ENCODE measurements around the gene FBXO36. TPM values are rescaled to one million over a fixed set of nuclear protein-coding genes. Genes with fewer than 3 reads are reported as not detected.
A peak's percentile ranks its signal among the peaks of the same experiment; 100 is the strongest.

Gene FBXO36
- total and polyA plus RNA-seq, 10 of the 15 experiments (the other 5 are each of a cell fraction or from before 2014, with no cell fraction given) = 0.79 to 2.7 (median 1.3) TPM

DNA sequence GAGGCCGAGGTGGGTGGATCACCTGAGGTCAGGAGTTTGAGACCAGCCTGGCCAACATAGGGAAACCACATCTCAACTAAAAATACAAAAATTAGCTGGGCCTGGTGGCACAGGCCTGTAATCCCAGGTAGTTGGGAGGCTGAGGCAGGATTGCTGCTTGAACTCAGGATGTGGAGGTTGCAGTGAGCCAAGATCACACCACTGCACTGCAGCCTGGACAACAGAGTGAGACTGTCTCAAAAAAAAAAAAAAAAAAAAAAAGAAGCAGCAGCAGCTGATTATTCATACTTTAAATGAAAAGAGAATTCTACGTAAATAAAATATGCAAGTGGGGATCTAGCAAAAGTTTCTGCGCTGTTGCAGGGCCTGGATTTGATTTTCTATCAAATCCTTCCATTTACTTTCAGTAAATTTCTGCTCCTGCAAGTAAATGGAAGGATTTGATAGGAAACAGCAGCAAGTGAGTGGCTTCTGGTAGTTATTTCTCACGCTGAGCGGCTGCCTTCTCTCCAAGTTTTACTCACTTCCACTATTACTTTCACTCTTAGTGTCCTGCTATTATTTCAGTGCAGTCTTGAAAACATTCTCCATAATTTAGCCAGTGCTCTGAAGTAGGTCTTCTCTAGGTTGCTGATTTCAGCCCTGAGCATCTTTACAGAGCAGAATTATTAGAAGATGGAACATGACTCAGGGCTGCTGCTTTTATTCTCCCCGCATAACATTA lies 78.0 kb downstream of the FBXO36 start (continued):
- no peak for TF ChIP-seq MYB (IDR thresholded peaks at IDR 0.05; ENCODE audit: borderline replicate concordance, low read depth, low read length)
- TF ChIP-seq, protein P1, sequence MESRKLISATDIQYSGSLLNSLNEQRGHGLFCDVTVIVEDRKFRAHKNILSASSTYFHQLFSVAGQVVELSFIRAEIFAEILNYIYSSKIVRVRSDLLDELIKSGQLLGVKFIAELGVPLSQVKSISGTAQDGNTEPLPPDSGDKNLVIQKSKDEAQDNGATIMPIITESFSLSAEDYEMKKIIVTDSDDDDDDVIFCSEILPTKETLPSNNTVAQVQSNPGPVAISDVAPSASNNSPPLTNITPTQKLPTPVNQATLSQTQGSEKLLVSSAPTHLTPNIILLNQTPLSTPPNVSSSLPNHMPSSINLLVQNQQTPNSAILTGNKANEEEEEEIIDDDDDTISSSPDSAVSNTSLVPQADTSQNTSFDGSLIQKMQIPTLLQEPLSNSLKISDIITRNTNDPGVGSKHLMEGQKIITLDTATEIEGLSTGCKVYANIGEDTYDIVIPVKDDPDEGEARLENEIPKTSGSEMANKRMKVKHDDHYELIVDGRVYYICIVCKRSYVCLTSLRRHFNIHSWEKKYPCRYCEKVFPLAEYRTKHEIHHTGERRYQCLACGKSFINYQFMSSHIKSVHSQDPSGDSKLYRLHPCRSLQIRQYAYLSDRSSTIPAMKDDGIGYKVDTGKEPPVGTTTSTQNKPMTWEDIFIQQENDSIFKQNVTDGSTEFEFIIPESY (IDR thresholded peaks at IDR 0.05) = no peak
- no peak for TF ChIP-seq STAT1 (conservative IDR thresholded peaks at IDR 0.05)
- TF ChIP-seq SMAD5 (IDR thresholded peaks at IDR 0.05; ENCODE audit: low read depth) = no peak
- no peak for TF ChIP-seq TCF7 (IDR thresholded peaks at IDR 0.05; ENCODE audit: borderline replicate concordance)
- TF ChIP-seq HDAC2 (IDR thresholded peaks at IDR 0.05) = no peak
- TF ChIP-seq BRCA1 (IDR thresholded peaks at IDR 0.05; ENCODE audit: low read depth, low read length) = no peak
- TF ChIP-seq, protein P2, sequence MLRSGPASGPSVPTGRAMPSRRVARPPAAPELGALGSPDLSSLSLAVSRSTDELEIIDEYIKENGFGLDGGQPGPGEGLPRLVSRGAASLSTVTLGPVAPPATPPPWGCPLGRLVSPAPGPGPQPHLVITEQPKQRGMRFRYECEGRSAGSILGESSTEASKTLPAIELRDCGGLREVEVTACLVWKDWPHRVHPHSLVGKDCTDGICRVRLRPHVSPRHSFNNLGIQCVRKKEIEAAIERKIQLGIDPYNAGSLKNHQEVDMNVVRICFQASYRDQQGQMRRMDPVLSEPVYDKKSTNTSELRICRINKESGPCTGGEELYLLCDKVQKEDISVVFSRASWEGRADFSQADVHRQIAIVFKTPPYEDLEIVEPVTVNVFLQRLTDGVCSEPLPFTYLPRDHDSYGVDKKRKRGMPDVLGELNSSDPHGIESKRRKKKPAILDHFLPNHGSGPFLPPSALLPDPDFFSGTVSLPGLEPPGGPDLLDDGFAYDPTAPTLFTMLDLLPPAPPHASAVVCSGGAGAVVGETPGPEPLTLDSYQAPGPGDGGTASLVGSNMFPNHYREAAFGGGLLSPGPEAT (IDR thresholded peaks at IDR 0.05; ENCODE audit: low read depth) = peak; percentile 53; the same call in 1 of the 2 replicates
- TF ChIP-seq CREB1 (IDR thresholded peaks at IDR 0.05; ENCODE audit: low read depth) = no peak
- 0 out of 2 replicates have a peak, but pooled peaks have one; percentile 41 for TF ChIP-seq TCF12 (IDR thresholded peaks at IDR 0.05; ENCODE audit: low read depth, low read length)
- TF ChIP-seq, protein P3, sequence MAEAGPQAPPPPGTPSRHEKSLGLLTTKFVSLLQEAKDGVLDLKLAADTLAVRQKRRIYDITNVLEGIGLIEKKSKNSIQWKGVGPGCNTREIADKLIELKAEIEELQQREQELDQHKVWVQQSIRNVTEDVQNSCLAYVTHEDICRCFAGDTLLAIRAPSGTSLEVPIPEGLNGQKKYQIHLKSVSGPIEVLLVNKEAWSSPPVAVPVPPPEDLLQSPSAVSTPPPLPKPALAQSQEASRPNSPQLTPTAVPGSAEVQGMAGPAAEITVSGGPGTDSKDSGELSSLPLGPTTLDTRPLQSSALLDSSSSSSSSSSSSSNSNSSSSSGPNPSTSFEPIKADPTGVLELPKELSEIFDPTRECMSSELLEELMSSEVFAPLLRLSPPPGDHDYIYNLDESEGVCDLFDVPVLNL (IDR thresholded peaks at IDR 0.05; ENCODE audit: low read depth, low read length) = no peak
- no peak for TF ChIP-seq HCFC1 (IDR thresholded peaks at IDR 0.05; ENCODE audit: low read length)
- TF ChIP-seq BMI1 (IDR thresholded peaks at IDR 0.05; ENCODE audit: borderline replicate concordance) = no peak
- no peak for TF ChIP-seq KDM1A (IDR thresholded peaks at IDR 0.05; ENCODE audit: borderline replicate concordance)
- no peak for TF ChIP-seq SUPT20H (IDR thresholded peaks at IDR 0.05; ENCODE audit: borderline replicate concordance, control insufficient read depth, low read depth, low read length)
- TF ChIP-seq, protein P4, sequence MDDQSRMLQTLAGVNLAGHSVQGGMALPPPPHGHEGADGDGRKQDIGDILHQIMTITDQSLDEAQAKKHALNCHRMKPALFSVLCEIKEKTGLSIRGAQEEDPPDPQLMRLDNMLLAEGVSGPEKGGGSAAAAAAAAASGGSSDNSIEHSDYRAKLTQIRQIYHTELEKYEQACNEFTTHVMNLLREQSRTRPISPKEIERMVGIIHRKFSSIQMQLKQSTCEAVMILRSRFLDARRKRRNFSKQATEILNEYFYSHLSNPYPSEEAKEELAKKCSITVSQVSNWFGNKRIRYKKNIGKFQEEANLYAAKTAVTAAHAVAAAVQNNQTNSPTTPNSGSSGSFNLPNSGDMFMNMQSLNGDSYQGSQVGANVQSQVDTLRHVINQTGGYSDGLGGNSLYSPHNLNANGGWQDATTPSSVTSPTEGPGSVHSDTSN (IDR thresholded peaks at IDR 0.05; ENCODE audit: insufficient replicate concordance, low read depth, low read length) = no peak
- no peak for TF ChIP-seq SRF (IDR thresholded peaks at IDR 0.05; ENCODE audit: low read depth in 2 of 2, low read length in 2 of 2)
- peak; percentile 69 to 70; a peak in 3 of 4 replicates for TF ChIP-seq IKZF2 (IDR thresholded peaks at IDR 0.05)
- TF ChIP-seq, protein P5, sequence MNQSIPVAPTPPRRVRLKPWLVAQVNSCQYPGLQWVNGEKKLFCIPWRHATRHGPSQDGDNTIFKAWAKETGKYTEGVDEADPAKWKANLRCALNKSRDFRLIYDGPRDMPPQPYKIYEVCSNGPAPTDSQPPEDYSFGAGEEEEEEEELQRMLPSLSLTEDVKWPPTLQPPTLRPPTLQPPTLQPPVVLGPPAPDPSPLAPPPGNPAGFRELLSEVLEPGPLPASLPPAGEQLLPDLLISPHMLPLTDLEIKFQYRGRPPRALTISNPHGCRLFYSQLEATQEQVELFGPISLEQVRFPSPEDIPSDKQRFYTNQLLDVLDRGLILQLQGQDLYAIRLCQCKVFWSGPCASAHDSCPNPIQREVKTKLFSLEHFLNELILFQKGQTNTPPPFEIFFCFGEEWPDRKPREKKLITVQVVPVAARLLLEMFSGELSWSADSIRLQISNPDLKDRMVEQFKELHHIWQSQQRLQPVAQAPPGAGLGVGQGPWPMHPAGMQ (IDR thresholded peaks at IDR 0.05; ENCODE audit: borderline replicate concordance) = no peak
- TF ChIP-seq SPI1 (IDR thresholded peaks at IDR 0.05; ENCODE audit: borderline replicate concordance, insufficient read depth, low read depth, low read length) = peak; percentile 72
- TF ChIP-seq POLR2A (IDR thresholded peaks at IDR 0.05; ENCODE audit: low read depth, low read length) = no peak
- TF ChIP-seq JUNB (IDR thresholded peaks at IDR 0.05) = peak; percentile 95
- TF ChIP-seq, protein P6, sequence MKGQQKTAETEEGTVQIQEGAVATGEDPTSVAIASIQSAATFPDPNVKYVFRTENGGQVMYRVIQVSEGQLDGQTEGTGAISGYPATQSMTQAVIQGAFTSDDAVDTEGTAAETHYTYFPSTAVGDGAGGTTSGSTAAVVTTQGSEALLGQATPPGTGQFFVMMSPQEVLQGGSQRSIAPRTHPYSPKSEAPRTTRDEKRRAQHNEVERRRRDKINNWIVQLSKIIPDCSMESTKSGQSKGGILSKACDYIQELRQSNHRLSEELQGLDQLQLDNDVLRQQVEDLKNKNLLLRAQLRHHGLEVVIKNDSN (IDR thresholded peaks at IDR 0.05; ENCODE audit: borderline replicate concordance, extremely low read length, insufficient read depth, low read depth, low read length) = no peak

All from GM12878 (cell line).